Epithelial cell of prostate (primary cell): ENCODE results near the gene LHFPL2.

Source experiments
- DNase-seq: peaks from one replicate; pipeline ENCODE4 v3.0.0-alpha.2; 2011; ENCODE audit warnings: low read depth, low spot score
- H3K27ac ChIP-seq: fragments of 450-650 bp; 2 replicates; pipeline ENCODE4 v1.5.1; 2017; ENCODE audit warnings: mild to moderate bottlenecking

LHFPL2 gene

GRCh38 chr5:78534905-78535200 is 113.7 kb downstream of the LHFPL2 start:
- DNase-seq: no peak
- no peak overlapping the region for H3K27ac ChIP-seq

GRCh38 chr5:78534148-78534904 is 114.2 kb downstream of the LHFPL2 start:
- no peak for DNase-seq
- no peak overlapping the region for H3K27ac ChIP-seq

- DNase-seq: no peak
These were observed 115.2 kb downstream of the LHFPL2 start for GRCh38 chr5:78533356-78533755.

GRCh38 chr5:78530342-78531096 is 118.1 kb downstream of the LHFPL2 start:
- peak; percentile 92 for DNase-seq
- H3K27ac ChIP-seq: peak overlapping the region; percentile 89

More at GRCh38 chr5:78533356-78533755, 115.2 kb downstream of the LHFPL2 start:
- no peak overlapping the region for H3K27ac ChIP-seq

- H3K27ac ChIP-seq: peak overlapping the region; percentile 89
- DNase-seq: no peak
These were observed 120.6 kb downstream of the LHFPL2 start for GRCh38 chr5:78527925-78528324.

- peak overlapping the region; percentile 89 for H3K27ac ChIP-seq
- DNase-seq: peak; percentile 65
These were observed 121.3 kb downstream of the LHFPL2 start for GRCh38 chr5:78527054-78527859.

GRCh38 chr5:78526049-78526525 is 122.5 kb downstream of the LHFPL2 start:
- peak overlapping the region; percentile 89 for H3K27ac ChIP-seq
- DNase-seq: peak; percentile 79

GRCh38 chr5:78523314-78524193 is 125.0 kb downstream of the LHFPL2 start:
- DNase-seq: no peak
- H3K27ac ChIP-seq: no peak overlapping the region

- no peak for DNase-seq
- no peak overlapping the region for H3K27ac ChIP-seq
These were observed 125.9 kb downstream of the LHFPL2 start for GRCh38 chr5:78522476-78523260.

- DNase-seq: no peak
- H3K27ac ChIP-seq: no peak overlapping the region
These were observed 127.1 kb downstream of the LHFPL2 start for GRCh38 chr5:78521455-78521854.

GRCh38 chr5:78519198-78519941 is 129.2 kb downstream of the LHFPL2 start:
- H3K27ac ChIP-seq: peak overlapping the region; percentile 86
- DNase-seq: no peak

- DNase-seq: no peak
- H3K27ac ChIP-seq: peak overlapping the region; percentile 86
These were observed 130.0 kb downstream of the LHFPL2 start for GRCh38 chr5:78518365-78519197.

- DNase-seq: no peak
- peak overlapping the region; percentile 36 for H3K27ac ChIP-seq
These were observed 132.9 kb downstream of the LHFPL2 start for GRCh38 chr5:78515670-78516069.

- DNase-seq: no peak
- peak overlapping the region; percentile 36 for H3K27ac ChIP-seq
These were observed 133.9 kb downstream of the LHFPL2 start for GRCh38 chr5:78514427-78515330.

- no peak for DNase-seq
- H3K27ac ChIP-seq: no peak overlapping the region
These were observed 135.1 kb downstream of the LHFPL2 start for GRCh38 chr5:78513441-78513840.

- no peak for DNase-seq
- no peak overlapping the region for H3K27ac ChIP-seq
These were observed 136.1 kb downstream of the LHFPL2 start for GRCh38 chr5:78512435-78512834.
